ENCODE measurements around the gene RPS6KA2.
A peak's percentile ranks its signal among the peaks of the same experiment; 100 is the strongest.
"Not testable (repeated sequence)": the region's sequence is repeated elsewhere in the genome, so short reads cannot be mapped to it uniquely, and the experiment has no call there.

The RPS6KA2 gene

DNA sequence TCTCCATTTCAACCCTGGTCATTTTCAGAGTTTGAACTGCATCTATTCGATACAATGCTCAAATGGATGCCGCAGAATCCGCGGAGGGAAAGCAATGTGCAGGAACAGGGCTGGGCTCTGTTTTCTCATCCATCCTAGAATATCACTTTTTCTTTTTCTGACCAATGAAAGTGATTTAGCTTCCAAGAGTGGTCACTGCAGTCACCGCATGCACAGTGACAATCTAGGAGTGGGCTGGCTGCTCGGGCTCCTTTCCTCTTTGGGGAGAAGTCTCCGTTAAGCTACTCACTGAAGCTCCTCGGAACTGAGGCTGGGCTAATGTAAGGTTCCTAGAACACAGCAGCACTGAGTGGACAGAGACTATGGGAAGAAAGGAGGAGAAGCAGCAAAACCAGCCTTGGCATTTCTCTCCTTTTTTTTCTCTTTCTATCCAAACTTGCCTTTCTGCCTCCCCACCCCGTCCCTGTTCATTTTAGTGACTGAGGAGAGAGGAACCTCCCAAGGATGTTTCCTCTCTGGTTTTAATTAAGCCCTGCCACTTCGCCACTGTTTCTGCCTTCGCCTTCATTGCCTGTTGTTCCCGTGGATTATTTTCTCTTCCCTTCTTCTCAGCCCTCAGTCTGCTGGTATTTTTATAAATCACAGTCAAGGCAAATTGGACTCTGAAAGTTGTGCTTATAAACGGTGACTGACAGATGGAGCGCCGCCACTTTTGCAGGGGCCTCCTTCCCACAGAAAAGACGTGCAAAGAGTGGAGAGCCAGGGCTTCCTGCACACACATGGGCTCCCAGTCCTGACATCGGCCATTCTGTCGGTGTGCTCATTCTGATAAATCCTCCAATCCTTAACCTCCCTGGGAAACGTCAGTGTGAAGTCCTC lies 81.7 kb downstream of the RPS6KA2 start:
- DNase-seq = no peak

DNA sequence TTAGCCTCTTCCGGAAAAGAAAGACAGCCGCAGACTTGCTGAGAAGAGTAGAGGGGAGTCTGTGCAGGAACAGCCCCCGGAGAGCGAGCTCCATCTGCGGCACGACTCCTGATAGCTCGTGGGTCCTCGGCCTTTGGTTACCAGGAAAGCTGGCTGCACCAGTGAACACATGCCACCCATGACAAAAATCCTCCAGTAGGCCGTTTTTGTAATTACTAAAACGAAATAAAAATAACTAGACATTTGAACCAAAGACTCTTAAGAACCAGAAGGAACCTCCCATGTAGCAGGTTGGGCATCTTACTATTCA lies 82.8 kb downstream of the RPS6KA2 start:
- no peak for DNase-seq

DNA sequence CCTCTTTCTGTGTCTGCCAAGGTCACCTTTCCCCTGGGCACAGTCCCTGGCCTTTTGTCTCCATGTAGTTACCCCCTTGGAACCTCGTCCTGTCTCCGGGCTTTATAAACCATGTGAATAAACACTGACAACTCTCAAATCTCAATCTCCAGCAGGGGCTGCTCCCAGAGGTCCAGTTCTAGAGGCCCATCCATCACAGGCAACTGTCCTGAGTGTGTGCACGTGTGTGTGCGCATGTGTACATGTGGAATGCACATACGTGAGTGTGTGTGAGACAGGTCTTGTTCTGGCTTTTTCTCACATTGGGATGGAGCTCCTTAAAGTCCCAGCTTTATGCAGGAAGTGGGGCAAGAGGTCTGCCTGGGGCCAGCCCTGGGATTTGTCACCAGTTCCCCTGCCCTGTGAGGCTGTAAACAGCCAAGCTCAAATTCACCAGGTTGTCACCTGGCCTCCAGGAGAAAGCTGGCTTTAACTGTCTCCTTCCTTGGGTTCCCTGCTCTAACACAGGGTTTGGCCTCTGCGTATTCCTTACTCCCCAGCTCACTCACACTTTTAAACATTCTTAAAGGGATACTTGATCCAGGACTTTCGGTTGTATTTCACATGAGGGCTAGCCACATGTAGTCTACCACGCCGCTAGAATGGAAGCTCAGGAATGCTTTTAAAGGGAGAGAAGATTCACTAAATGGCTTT lies 83.3 kb downstream of the RPS6KA2 start:
- DNase-seq = no peak

GRCh38 chr6:166542580-166542912 lies 84.5 kb downstream of the RPS6KA2 start:
- no peak for DNase-seq

GRCh38 chr6:166541876-166542579 lies 85.0 kb downstream of the RPS6KA2 start:
- DNase-seq = no peak

- DNase-seq = no peak
Measured at GRCh38 chr6:166541366-166541765, 85.7 kb downstream of the RPS6KA2 start.

DNA sequence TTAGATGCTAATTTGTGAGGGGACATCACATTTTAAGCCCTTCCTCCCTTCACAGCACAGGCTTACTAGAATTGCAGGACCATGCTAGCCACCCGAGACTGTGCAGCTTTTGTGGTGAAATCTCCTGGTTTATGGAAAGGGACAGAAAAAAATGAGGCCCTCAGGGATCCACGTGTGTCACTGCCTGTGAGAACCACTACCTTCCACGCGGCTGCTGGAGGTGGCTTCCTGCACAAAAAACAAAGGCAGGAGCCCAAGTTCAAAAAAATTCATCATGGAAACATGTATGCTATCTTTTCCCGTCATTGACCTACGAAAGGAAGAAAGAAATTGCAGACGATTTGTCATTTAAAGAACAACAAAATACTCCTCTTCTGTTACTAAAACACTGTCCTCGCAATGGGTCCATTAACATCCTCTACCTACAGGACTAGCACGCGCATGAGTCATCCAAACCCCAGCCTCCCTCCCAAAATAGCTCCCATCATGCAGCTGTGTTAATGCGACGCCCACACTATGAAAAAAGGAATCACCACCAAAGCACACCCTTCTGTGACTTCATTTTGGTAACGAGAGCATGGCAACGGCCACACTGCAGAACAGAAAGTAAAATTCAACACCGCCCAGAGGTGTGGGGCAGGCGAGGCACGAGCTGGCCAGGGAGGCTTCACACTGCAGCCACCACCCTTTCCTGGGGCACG lies 86.3 kb downstream of the RPS6KA2 start:
- peak; percentile 40 for DNase-seq

GRCh38 chr6:166539543-166539942 lies 87.5 kb downstream of the RPS6KA2 start:
- DNase-seq = no peak

- DNase-seq = not testable (repeated sequence)
Measured at GRCh38 chr6:166539011-166539385, 88.1 kb downstream of the RPS6KA2 start.

GRCh38 chr6:166538297-166539010 lies 88.6 kb downstream of the RPS6KA2 start:
- no peak for DNase-seq

- no peak for DNase-seq
Measured at GRCh38 chr6:166534658-166535406, 92.2 kb downstream of the RPS6KA2 start.

DNA sequence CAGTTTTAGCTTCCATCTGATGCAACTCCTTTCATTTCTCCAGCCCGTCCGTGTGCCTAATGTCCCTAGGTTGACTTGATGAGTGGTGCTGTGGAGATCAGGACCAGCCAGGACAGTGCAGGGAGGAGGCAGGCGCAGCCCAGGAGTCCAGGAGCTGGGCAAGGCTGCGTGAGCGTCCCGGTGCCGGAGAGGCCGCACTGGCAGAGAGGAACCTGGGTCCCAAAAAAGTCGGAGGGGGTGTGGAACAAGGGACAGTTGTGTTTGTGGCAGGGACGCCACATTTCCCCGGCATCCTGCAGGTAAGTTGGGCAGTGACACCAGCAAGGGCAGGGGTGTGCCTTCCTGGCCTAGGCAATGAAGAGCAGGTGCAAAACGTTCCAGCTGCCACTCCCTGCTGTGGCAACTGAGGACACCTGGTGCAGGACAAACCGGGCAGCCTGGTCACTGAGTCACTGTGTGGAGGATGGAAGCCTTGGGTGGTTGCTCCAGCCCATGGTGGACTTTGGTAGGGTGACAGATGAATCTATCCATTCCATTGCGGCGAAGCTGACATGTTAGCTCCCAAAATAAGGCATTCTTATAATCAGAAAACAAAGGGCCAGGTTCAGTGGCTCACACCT lies 93.7 kb downstream of the RPS6KA2 start:
- no peak for DNase-seq

DNA sequence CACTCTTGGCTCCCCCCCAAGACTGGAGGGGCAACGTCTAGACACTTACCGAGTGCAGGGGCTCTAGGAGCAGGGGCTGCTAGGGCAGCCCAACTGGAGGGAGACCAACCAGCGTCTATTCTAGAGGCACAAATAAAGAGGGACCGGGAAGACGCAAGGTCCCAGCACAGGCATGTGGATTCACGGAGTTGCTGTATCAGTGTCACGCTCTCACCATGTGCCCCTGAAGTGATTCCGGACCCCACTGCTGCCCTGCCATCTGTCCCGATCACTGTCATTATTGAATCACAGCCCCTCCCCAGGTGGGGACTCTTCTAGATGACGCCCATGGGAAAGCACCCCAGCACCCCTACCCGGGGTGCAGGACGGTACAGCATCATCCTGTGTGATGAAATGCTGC lies 94.7 kb downstream of the RPS6KA2 start:
- DNase-seq = no peak

DNA sequence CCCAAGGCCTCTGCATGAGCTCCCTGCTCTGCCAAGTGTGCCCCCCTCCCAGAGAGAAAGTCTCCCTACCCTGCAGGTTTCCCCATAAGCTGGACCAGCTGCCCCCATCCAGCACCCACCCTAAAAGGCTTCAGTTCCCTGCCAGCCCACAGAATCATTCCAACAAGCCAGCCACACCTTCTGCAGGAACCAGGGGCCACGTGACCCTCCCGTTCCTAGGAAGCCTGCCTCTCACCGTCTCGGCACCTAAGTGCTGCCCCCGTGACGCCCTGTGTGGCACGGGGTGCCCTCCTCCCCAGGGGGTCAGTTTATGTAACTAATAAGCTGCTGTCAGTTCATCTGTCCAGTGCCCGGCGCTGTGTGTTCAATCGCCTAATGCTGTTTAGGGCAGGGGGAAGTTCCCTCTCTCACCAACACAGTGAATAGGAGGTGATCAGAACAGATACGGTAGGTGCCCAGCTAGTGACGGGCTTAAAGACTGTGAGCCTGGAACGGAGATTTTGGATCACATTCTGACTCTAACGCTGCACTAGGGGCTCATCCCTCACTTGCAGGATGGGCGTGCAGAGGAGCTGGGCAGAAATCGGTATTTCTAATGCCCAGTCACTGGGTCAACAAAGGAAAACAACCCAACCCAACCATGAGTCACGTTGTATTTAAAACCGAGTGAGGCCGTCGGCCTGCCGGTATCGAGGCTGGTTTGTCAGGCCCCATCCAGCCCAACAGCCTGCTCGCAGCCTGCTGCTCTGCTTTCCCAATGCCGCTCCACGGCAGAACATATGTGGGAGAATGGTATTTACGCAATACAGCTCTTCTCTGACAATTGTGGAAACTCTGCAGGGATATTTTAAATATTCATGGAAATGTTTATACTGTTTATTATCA lies 96.6 kb downstream of the RPS6KA2 start:
- DNase-seq = no peak

- no peak for DNase-seq
Measured at GRCh38 chr6:166529586-166529985, 97.5 kb downstream of the RPS6KA2 start.

DNA sequence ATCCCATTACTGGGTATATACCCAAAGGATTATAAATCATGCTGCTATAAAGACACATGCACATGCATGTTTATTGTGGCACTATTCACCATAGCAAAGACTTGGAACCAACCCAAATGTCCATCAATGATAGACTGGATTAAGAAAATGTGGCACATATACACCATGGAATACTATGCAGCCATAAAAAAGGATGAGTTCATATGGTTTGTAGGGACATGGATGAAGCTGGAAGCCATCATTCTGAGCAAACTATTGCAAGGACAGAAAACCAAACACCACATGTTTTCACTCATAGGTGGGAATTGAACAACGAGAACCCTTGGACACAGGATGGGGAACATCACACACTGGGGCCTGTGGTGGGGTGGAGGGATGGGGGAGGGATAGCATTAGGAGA lies 98.0 kb downstream of the RPS6KA2 start:
- DNase-seq = not testable (repeated sequence)

GRCh38 chr6:166527849-166528248 lies 99.2 kb downstream of the RPS6KA2 start:
- no peak for DNase-seq

GRCh38 chr6:166526937-166527336 lies 100.1 kb downstream of the RPS6KA2 start:
- DNase-seq = no peak

- DNase-seq = no peak
Measured at GRCh38 chr6:166525567-166525966, 101.5 kb downstream of the RPS6KA2 start.

DNA sequence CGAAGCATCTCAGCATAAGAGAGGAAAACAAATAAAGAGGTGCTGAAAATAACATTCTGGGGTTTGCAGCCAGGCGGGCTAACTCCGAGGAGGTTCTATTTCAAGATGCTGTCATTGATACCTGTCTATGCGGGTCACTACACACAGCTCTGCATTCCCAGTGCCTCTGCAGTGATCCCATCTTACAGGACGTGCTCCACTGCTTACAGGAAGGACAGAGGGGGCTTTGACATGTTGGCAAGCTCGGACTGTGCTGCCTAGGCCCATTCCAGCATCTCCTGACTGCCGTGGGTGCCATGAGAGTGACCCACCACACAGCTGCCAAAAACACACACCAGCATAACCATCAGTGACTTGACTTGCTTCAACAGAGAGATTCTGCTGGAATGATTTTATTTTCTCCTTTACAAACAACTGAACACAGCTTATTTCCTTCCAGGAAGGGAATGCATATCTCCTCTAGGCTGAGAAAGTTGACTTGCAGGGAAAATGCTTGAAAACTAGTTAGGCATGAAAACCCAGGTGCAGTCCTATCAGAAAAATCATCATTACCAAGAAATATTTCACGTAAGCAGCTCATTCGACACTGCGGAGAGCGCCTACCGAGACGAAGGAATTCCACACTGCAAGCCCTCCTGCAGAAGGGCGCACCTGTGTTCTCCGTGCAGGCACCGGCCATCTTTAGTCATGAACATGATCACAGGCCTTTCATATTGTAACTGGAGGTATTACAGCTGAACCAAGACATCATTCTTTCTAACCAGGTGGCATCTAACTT lies 103.1 kb downstream of the RPS6KA2 start:
- no peak for DNase-seq

Measured in activated naive CD4-positive, alpha-beta T cell treated with anti-CD3 and anti-CD28 coated beads, Interleukin-2, amount 50 U/mL, for 16 hours (primary cell).